RWPE2 (cell line): ENCODE measurements around the gene CACNB2.
"Not testable (repeated sequence)": the region's sequence is repeated elsewhere in the genome, so short reads cannot be mapped to it uniquely, and the experiment has no call there.

ENCODE experiments used
- ATAC-seq: fragments of 200-7000 bp; cut with Tn5 transposase; 3 replicates; pipeline ENCODE4 v1.9.1; 2021; ENCODE audit warnings: low read depth
- DNase-seq: peaks from one replicate; pipeline ENCODE4 v3.0.0-alpha.2; 2020; ENCODE audit warnings: low spot score
- H3K27ac ChIP-seq: fragments of 450-650 bp; 2 replicates; pipeline ENCODE4 v1.5.1; 2017; ENCODE audit warnings: mild to moderate bottlenecking; ENCODE audit not compliant: poor library complexity, severe bottlenecking
- H3K27me3 ChIP-seq: fragments of 250-450 bp; sonication (Bioruptor Pico); 2 replicates; pipeline ENCODE4 v1.5.1; 2021; ENCODE audit warnings: mild to moderate bottlenecking, moderate library complexity; ENCODE audit not compliant: insufficient read depth, poor library complexity, severe bottlenecking
- H3K36me3 ChIP-seq: fragments of 250-450 bp; sonication (Bioruptor Pico); 2 replicates; pipeline ENCODE4 v1.5.1; 2020; ENCODE audit warnings: low read depth, mild to moderate bottlenecking, moderate library complexity
- H3K4me1 ChIP-seq: fragments of 250-450 bp; sonication (Bioruptor Pico); 2 replicates; pipeline ENCODE4 v1.5.1; 2021; ENCODE audit warnings: mild to moderate bottlenecking, moderate library complexity; ENCODE audit not compliant: insufficient read depth, poor library complexity, severe bottlenecking
- H3K4me3 ChIP-seq: fragments of 250-450 bp; sonication (Bioruptor Pico); 2 replicates; pipeline ENCODE4 v1.5.1; 2021; ENCODE audit warnings: mild to moderate bottlenecking, moderate library complexity; ENCODE audit not compliant: severe bottlenecking
- H3K9me3 ChIP-seq: fragments of 250-450 bp; sonication (Bioruptor Pico); 2 replicates; pipeline ENCODE4 v1.5.1; 2021; ENCODE audit warnings: mild to moderate bottlenecking, moderate library complexity; ENCODE audit not compliant: severe bottlenecking
- CTCF ChIP-seq: fragments of 450-650 bp; IDR thresholded peaks from one replicate; pipeline ENCODE4 v1.5.1; 2017; ENCODE audit warnings: mild to moderate bottlenecking, moderate library complexity; ENCODE audit not compliant: poor library complexity, severe bottlenecking

Gene CACNB2

GRCh38 chr10:18202680-18203460, 62.6 kb downstream of the CACNB2 start:
- H3K36me3 ChIP-seq = no peaks in the 10 kb centered on the region
- no peak overlapping the region for H3K4me3 ChIP-seq
- H3K4me1 ChIP-seq = no peaks in the 10 kb centered on the region
- no peaks in the 10 kb centered on the region for H3K9me3 ChIP-seq
- no peak for TF ChIP-seq CTCF
- no peak for DNase-seq
- peaks cover 16% of the 10 kb centered on the region for H3K27me3 ChIP-seq
- H3K27ac ChIP-seq = no peak overlapping the region
- ATAC-seq = no peak

GRCh38 chr10:18203471-18203870, 63.2 kb downstream of the CACNB2 start:
- Histone ChIP-seq H3K27me3 (peaks cover 16% of the 10 kb centered on the region), H3K4me3 (no peak overlapping the region), H3K27ac (no peak overlapping the region), H3K9me3 (no peaks in the 10 kb centered on the region), H3K4me1 (no peaks in the 10 kb centered on the region), H3K36me3 (no peaks in the 10 kb centered on the region)
- ATAC-seq = no peak
- no peak for TF ChIP-seq CTCF
- no peak for DNase-seq

- H3K4me1 ChIP-seq = no peaks in the 10 kb centered on the region
- ATAC-seq = no peak
- no peak for TF ChIP-seq CTCF
- peaks cover 16% of the 10 kb centered on the region for H3K27me3 ChIP-seq
- no peak overlapping the region for H3K4me3 ChIP-seq
- DNase-seq = no peak
- H3K9me3 ChIP-seq = no peaks in the 10 kb centered on the region
- H3K27ac ChIP-seq = no peak overlapping the region
- no peaks in the 10 kb centered on the region for H3K36me3 ChIP-seq
Observed at GRCh38 chr10:18204039-18204835, 64.0 kb downstream of the CACNB2 start.

GRCh38 chr10:18205098-18205834, 65.0 kb downstream of the CACNB2 start:
- DNase-seq = no peak
- no peak for TF ChIP-seq CTCF
- H3K4me3 ChIP-seq = no peak overlapping the region
- H3K27ac ChIP-seq = no peak overlapping the region
- peaks cover 16% of the 10 kb centered on the region for H3K27me3 ChIP-seq
- H3K36me3 ChIP-seq = no peaks in the 10 kb centered on the region
- ATAC-seq = no peak
- no peaks in the 10 kb centered on the region for H3K4me1 ChIP-seq
- H3K9me3 ChIP-seq = no peaks in the 10 kb centered on the region

- not testable (repeated sequence) for DNase-seq, H3K27ac ChIP-seq, H3K36me3 ChIP-seq, H3K27me3 ChIP-seq, H3K4me3 ChIP-seq, H3K4me1 ChIP-seq, ATAC-seq, H3K9me3 ChIP-seq
Observed at GRCh38 chr10:18208186-18208585, 68.0 kb downstream of the CACNB2 start.
